Stimulated activated CD8-positive, alpha-beta memory T cell treated with anti-CD3 and anti-CD28 coated beads, Interleukin-12 subunit alpha, Interleukin-12 subunit beta, amount 100 ng/mL, for 24 hours (primary cell): Measurements from ENCODE around the gene AARSD1.
A peak's percentile ranks its signal among the peaks of the same experiment; 100 is the strongest.
"Not testable (repeated sequence)": the region's sequence is repeated elsewhere in the genome, so short reads cannot be mapped to it uniquely, and the experiment has no call there.

Experiments
- DNase-seq: peaks from one replicate; pipeline ENCODE4 v3.0.0-alpha.2; 2020; ENCODE audit errors: extremely low read depth

The AARSD1 gene

GRCh38 chr17:42964161-42964932 lies at the start of gene AARSD1:
TSS of gene AARSD1 (minus strand) at chr17:42964454. CDS start at chr17:42964440, 14 bp downstream.
- DNase-seq, result peak; percentile 75

GRCh38 chr17:43013296-43013695 lies 49.0 kb upstream of the AARSD1 start:
- no peak for DNase-seq

- no peak for DNase-seq
These were observed 47.6 kb upstream of the AARSD1 start for GRCh38 chr17:43011728-43012472.

GRCh38 chr17:43010667-43011308 lies 46.5 kb upstream of the AARSD1 start:
- no peak for DNase-seq

GRCh38 chr17:43006639-43007551 lies 42.6 kb upstream of the AARSD1 start, which contains the start of gene IFI35:
TSS of gene IFI35 (plus strand) at chr17:43006784. CDS start at chr17:43006948, 164 bp downstream.
- DNase-seq, result peak; percentile 73

GRCh38 chr17:43003542-43004172 lies 39.4 kb upstream of the AARSD1 start:
- no peak for DNase-seq

- not testable (repeated sequence) for DNase-seq
These were observed 36.6 kb upstream of the AARSD1 start for GRCh38 chr17:43000894-43001293.

- DNase-seq, result no peak
These were observed 34.8 kb upstream of the AARSD1 start for GRCh38 chr17:42999003-42999525.

GRCh38 chr17:42997984-42998938 lies 34.0 kb upstream of the AARSD1 start, which contains the start of gene RPL27:
TSS of gene RPL27 (plus strand) at chr17:42998419. CDS start at chr17:42998751, 332 bp downstream.
- peak; percentile 90 for DNase-seq

GRCh38 chr17:42997390-42997983 lies 33.2 kb upstream of the AARSD1 start:
- DNase-seq, result no peak

- DNase-seq, result not testable (repeated sequence)
These were observed 29.7 kb upstream of the AARSD1 start for GRCh38 chr17:42993913-42994312.

GRCh38 chr17:42992872-42993271 lies 28.6 kb upstream of the AARSD1 start:
- DNase-seq, result no peak

GRCh38 chr17:42991471-42991870 lies 27.2 kb upstream of the AARSD1 start:
- DNase-seq, result no peak

- no peak for DNase-seq
These were observed 25.7 kb upstream of the AARSD1 start for GRCh38 chr17:42989726-42990652.

GRCh38 chr17:42989141-42989540 lies 24.9 kb upstream of the AARSD1 start:
- DNase-seq, result no peak

GRCh38 chr17:42985225-42985624 lies 21.0 kb upstream of the AARSD1 start:
- DNase-seq, result no peak

GRCh38 chr17:42982266-42982665 lies 18.0 kb upstream of the AARSD1 start:
- no peak for DNase-seq
